Stomach (tissue), 4 donors: ENCODE data around the gene GPR82.

ENCODE experiments used
- CTCF ChIP-seq, 7 experiments: fragments of 450-650 bp in 4 of 7; fragments of 200-600 bp in 3 of 7; sonication (generic) in 3 of 7; IDR thresholded peaks; one replicate each; pipeline ENCODE4 v1.5.1; 2016 to 2019; ENCODE audit warnings: antibody characterized with exemption in 7 of 7, control low read depth in 2 of 7, mild to moderate bottlenecking in 1 of 7
- EP300 ChIP-seq: sonication (generic); formaldehyde crosslinking; IDR thresholded peaks from one replicate; pipeline ENCODE4 v1.6.1; 2017; ENCODE audit warnings: antibody characterized with exemption

GRCh38 chrX:41737065-41737464, 13.1 kb downstream of the GPR82 start:
- no peak for TF ChIP-seq CTCF (IDR thresholded peaks at IDR 0.05)
- TF ChIP-seq EP300 = no peak
